ENCODE results near the gene CERS6.
"Not testable (repeated sequence)": the region's sequence is repeated elsewhere in the genome, so short reads cannot be mapped to it uniquely, and the experiment has no call there.

CERS6 gene

DNA sequence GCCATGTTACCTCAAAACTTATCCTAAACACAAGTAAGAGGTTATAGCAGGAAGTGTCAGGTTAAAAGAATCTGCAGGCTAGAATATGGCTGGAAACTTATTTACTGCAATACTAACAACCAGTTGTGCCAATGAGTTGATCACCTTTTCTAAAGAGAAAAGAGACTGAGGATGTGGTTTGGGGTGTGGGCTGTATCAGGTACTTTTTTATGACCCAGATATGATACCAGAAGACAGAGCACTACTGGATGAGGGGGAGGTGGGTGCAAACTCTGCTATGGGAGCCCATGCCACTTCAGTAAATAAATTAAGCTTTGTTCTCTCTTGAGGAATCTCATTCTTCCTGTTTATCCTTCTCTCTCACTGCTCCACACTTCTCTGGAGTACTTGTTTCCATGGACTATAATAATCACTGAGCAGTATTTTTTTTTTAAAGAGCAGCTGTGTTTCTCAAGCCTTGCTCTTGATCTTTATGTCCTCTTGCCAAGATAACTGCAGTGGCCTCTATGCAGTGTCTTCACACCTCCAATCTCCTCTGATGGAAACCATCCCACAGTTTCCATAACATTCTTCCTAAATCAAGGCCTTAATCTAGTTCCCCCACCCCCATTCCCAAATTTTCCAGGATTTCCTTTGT is 295.1 kb downstream of the CERS6 start:
- FAIRE-seq (peak; percentile 61), DNase-seq (ENCODE audit: insufficient read length, low spot score) (no peak)

DNA sequence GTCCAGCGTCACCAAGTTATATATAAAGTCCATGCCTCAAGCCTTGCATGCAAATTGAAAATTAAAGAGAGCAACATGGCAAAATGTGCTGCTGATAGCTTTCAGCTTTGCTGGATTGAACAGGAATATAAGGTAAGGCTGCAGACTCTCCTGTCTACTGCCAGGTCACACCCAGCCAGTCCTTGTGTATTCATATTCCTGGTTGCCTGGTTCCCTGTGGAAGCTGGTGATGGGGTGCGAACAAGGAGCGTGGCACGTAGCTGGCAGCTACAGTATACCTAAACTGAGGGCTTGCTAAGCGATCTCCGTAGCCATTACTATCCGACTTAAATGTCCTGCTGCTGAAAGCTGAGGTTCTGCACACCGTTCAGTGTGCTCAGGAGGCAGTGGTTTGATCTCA is 296.3 kb downstream of the CERS6 start:
- no peak for DNase-seq (ENCODE audit: insufficient read length, low spot score)
- FAIRE-seq: no peak

DNA sequence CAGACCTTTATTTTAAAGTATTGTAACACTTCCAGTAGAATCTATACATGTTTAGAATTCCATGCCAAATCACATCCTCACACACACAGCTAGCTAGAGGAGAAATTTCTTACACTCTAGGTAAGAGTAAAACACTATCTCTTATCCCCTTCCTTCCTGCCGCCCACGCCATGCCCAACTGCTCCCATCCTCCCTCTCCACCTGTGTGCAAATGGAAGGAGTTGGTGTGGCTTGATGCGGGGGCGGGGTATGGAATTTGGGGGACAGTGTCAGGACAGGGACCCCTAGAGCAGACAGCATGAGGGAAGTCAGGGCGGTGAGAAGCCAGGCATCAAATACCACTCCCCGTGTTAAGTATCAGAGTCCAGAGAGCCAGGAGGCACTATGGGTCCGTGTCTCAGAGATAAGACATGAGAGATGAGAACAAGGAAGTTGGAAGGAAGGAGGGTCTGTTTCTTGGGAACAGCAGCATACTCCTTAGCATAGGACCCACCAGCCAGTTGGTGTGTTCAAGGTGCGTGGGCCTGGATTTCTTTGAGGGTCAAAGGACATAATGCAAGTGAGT is 297.8 kb downstream of the CERS6 start:
- FAIRE-seq (no peak), DNase-seq (ENCODE audit: insufficient read length, low spot score) (no peak)

DNA sequence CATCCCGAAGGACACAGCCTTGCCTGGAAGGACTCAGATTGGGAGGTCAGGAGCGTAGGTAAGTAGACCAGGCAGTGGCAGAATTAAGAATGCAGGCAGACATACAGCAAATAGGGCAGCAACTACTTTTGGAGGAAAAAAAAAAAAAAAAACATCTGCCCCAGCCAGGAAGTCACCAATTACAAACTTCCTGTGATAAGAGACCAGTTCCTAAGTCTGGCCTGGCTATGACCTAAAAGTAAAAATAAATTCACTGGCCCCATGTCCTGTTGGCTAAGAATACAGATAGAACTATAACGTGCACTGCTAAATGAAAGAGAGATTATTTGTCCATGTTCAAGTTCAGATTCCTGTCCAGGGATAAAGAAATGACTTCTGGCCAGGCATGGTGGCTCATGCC is 301.2 kb downstream of the CERS6 start:
- FAIRE-seq: no peak
- DNase-seq (ENCODE audit: insufficient read length, low spot score): no peak

DNA sequence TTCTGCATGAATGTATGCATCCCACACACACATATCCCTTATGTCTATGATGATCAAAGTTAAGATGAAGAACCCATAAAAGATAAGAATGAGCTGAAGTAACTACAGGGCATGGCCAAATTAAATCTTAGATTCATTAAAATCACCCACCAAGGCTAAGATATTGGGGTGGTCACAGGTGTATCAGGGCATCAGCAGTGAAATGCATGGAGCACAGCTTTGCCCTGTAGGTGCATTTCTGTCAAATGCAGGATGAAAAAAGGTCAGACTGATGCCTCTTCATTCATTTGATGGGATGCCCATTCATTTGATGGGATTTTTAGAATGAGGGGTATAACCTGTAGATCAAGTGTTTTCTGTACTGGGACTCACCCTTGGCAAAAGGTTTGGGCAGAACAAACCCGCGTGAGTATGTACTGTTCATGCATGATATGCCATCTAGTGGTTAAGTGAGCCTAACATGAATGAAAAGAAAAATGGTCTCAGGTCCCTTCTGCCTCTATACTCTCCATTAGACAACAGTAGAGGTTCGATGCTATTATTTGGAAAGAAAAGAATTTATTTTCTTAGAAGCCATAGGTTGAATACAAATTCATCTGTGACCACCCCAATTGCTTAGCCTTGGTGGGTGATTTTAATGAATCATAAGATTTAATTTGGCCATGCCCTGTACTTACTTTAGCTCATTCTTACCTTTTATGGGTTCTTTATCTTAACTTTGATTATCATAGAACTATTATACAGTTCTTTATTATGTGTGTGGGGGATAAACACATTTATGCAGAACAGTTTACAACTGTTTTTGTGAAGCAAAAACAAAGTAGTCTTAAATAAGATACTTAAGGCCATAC is 303.1 kb downstream of the CERS6 start:
- peak; percentile 66 for FAIRE-seq

DNA sequence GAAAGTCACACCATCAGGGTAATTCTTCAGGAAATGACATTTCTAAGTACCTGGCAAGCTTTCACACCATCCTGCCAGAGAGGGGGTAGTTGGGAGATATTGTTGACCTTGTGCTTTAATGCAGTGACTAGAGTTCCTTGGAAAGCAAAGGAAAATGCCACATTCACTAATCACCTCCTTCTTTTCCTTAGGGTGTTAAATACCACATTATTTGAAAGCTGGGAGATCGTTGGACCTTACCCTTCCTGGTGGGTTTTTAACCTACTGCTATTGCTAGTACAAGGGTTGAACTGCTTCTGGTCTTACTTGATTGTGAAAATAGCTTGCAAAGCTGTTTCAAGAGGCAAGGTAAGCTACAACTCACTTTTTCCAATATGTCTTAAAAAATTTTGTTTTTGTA is 309.3 kb downstream of the CERS6 start:
- no peak for DNase-seq (ENCODE audit: insufficient read length, low spot score)

More for the DNA sequence above, 303.1 kb downstream of the CERS6 start:
- peak; percentile 36 for DNase-seq (ENCODE audit: insufficient read length, low spot score)

DNA sequence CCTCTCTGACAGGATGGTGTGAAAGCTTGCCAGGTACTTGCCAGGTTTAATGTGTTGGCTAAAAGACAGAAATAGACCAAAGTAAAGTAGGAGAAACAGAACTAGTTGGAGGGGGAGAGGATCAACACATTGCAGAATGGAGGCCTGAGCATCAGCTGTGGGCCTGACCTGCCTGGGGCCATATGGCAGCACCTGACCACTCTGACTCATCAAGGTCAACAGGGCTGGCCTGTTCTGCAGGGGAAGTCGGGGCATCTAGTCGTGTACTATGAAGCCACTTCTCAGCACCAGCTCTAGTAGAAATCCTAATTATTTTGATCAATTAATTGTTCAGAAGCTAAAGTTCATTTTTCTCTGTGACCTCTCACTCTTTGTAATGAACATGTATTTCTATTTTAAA is 310.5 kb downstream of the CERS6 start:
- no peak for FAIRE-seq

More for the DNA sequence above, 309.3 kb downstream of the CERS6 start:
- no peak for FAIRE-seq

DNA sequence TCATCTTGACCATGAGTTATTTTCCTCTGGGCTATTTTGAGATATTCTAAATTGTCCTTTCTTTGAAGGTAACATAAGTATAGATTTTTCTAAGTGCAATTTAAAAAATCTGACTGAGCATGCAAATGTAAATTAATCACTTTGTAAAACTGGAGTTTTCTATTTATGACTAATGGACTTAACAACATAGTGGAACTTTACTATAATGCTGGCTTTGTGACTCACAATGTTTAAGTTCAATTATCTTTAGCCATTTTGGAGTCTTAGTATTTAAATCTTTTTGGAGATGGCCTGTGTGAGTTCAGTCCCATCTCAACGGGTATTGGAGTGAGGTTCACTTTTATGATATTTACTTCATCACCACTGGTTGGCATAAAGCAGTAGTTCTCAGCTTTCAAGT is 311.2 kb downstream of the CERS6 start:
- FAIRE-seq: no peak

More for the DNA sequence above, 310.5 kb downstream of the CERS6 start:
- no peak for DNase-seq (ENCODE audit: insufficient read length, low spot score)

DNA sequence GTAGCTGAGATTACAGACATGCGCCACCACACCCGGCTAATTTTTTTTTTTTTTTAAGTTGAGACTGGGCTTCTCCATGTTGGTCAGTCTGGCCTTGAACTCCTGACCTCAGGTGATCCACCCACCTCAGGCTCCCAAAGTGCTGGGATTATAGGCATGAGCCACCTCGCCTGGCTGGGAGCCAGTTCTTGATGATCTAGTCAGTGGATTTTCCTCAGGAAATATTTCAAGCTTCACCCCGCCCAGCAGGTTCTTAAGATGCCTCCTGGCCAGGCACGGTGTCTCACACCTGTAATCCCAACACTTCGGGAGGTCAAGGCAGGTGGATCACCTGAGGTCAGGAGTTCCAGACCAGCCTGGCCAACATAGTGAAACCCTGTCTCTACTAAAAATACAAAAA is 312.3 kb downstream of the CERS6 start:
- not testable (repeated sequence) for DNase-seq (ENCODE audit: insufficient read length, low spot score); FAIRE-seq

More for the DNA sequence above, 311.2 kb downstream of the CERS6 start:
- no peak for DNase-seq (ENCODE audit: insufficient read length, low spot score)

DNA sequence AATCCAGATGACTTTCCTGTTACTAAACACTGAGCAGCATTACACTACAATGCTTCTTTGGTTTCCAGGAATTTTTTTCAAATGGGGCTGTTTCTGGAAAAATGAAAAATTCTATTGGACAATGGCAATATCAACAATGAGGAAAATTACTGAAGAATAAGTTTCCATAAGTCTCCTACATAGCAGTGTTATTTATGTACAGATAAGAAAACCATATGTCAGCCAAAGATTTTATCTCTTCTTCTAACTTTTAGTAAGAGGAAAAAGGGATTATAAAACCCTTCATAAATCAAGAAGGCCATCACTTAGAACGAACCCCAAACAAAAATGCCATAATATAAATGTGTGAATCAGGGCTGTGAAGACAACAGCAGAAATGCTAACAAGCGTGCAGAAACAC is 314.7 kb downstream of the CERS6 start:
- no peak for FAIRE-seq

DNA sequence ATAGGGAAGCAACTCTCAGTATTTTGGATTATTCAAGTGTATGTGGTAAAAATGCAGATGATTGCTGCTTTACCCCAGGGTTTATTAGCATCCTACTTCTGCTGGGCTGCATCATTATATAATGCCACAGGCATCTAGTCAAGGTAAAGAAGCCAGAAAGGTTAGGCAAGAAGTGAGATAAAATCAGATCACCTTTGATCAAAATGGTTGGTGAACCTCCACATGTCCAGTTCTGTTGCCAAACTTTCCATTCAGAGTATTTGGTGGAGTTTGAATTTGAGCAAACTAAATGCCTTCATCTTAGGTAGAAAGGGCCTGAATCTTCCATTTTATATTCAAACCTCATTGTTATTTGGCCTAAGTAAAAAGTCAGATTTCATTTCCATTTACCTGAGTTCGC is 316.6 kb downstream of the CERS6 start:
- DNase-seq (ENCODE audit: insufficient read length, low spot score) (no peak), FAIRE-seq (peak; percentile 69)

More for the DNA sequence above, 314.7 kb downstream of the CERS6 start:
- DNase-seq (ENCODE audit: insufficient read length, low spot score): no peak

DNA sequence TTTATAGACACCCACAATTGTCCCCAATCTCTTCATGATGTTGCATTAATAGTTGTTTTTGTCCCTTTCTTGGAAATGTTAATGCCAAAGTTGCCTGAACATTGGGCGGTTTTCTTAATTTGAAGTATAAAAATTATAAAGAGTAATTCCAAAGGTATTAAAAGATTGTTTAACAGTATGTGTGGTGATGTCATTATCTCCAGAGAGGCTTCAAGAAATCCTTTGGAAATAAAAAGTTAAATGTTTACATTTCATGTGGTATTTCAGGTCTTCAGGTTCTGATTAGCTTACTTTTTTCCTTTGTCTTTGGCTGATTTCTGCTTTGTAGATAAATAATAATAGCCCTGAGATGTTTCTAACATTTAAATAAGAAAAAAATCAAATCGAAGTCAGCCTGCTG is 317.1 kb downstream of the CERS6 start:
- DNase-seq (ENCODE audit: insufficient read length, low spot score): no peak
- no peak for FAIRE-seq

DNA sequence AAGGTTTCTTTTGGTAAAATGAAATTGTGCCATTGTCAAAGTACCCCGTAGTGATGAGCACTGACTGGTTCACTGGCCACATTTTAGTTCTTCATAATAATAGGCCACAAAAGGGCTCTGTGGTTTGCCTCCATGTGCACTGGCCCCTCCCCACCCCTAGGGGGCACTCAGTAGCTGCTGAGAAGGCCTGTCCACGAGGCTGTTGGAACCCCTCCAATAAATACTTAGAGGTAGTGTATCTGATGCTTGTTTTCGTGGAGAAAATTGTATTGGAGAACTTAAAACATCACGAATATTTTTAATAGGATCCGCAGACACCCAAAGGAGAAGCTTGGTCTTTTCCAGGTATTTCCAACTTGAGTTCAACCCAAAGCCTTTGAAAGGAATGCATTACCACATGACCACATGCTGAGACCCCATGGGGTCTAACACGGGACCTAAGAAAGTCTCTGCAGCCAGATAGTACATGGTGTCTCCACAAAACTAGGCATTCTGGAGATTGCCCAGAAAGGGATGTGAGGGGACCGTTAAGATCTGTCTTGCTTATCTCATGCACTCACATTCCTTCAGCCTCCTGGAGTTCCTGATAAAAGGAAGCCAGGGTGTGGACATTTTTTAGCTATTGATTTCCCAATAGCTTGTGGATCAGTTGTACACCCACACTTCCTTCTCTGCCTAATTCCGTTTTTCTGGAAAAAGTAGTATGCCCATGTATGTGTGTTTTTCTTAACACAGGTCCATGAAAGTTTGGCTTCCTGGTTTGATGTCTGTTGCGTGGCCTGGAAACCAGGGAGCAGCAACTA is 317.8 kb downstream of the CERS6 start:
- DNase-seq (ENCODE audit: insufficient read length, low spot score): peak; percentile 6
- peak; percentile 78 for FAIRE-seq

DNA sequence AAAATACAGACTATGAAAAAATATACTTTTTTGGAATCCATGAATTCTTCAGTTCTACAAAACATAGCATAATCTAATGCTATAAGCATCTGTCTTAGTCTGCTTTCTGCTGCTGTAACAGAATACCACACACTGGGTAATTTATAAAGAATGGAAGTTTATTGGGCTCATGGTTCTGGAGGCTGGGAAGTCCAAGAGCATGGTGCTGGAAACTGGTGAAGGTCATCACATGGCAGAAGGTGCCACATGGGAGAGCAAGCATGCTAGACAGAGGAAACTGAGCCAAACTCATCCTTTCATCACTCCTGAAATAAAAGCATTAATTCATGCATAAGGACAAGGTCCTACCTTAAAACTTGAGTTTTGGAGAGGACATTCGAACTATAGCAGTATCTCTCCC is 319.8 kb downstream of the CERS6 start:
- no peak for DNase-seq (ENCODE audit: insufficient read length, low spot score)
- no peak for FAIRE-seq

DNA sequence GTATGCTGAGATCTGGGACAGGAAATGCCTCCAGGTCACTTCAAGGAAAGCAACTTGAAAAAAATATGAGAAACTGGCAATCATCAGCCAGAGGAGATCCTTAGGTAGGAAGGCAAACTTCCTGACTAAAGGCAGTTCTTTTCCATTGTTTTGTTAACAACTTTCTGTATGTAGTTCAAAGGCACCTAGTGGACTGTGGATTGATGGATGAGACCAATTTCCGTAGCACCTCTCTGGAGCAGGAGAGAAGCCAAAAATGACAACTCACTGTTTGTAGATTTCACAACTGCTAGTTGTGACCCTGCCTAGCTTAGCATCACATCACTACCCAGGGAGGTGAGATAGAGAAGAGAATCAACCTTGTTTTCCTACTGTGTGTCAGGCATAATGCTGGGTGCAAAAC is 324.6 kb downstream of the CERS6 start:
- no peak for FAIRE-seq
- DNase-seq (ENCODE audit: insufficient read length, low spot score): no peak

DNA sequence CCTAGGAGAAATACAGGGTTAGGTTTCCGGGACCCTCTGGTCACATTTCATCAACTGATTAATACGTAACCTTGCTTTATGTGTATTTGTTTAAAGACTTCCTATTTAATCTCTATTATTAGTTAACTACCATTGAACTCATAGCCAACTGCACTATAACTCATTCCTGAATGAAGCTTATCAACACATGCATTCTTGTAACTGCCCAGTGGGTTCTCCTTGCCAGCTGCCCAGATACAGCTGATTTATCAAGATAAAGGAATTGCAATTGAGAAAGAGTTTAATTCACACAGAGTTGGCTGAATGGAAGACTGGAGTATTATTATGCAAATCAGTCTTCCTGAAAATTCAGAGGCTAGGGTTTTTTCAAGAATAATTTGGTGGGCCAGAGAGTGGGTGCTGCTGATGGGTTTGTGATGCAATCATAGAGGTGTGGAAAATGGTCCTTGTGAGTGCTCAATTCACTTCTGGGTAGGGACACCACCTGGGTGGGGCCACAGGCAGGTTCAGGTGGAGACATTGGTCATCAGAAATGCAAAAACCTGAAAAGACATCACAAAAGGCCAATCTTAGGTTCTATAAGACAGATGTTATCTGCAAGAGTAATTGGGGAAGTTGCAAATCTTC is 325.2 kb downstream of the CERS6 start:
- no peak for FAIRE-seq
- DNase-seq (ENCODE audit: insufficient read length, low spot score): no peak

DNA sequence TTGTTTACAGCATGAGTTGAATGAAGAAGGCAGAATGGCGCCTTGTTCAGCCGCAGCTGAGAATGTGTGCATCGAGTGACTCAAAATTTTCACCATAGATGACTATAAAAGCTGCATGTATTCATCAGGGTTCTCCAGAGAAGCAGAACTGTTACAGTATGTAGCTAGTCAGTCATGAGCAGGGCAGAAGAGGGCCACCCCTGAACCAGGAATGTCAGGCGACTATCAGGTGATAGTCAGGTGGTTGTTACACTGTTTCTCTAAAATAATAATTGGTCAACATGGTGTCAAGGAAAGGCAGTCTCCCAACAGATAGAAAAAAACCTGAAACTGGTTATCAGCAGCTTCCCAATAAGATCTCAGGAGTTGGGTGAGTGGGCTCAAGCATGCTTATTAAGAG is 326.2 kb downstream of the CERS6 start:
- no peak for DNase-seq (ENCODE audit: insufficient read length, low spot score)
- no peak for FAIRE-seq

DNA sequence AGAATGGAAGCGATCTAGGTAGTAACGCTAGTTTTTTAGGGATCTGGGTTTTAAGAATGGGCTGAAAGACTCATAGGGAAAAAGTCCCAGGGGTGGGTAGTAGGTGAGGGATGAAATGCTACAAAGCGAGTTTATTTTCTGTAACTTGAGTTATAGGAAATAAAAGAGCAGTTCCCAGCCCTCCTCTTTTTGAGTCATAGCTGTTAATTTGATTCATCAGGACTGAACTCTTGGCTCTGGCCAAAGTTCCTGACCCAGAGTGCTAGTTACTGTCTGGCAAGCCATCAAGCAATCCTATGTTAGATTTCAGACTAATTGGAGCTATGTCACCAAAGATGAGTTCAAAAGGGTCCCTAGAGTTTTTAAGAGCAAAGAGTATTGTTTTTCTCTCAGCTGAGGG is 328.9 kb downstream of the CERS6 start:
- DNase-seq (ENCODE audit: insufficient read length, low spot score): no peak
- FAIRE-seq: no peak

DNA sequence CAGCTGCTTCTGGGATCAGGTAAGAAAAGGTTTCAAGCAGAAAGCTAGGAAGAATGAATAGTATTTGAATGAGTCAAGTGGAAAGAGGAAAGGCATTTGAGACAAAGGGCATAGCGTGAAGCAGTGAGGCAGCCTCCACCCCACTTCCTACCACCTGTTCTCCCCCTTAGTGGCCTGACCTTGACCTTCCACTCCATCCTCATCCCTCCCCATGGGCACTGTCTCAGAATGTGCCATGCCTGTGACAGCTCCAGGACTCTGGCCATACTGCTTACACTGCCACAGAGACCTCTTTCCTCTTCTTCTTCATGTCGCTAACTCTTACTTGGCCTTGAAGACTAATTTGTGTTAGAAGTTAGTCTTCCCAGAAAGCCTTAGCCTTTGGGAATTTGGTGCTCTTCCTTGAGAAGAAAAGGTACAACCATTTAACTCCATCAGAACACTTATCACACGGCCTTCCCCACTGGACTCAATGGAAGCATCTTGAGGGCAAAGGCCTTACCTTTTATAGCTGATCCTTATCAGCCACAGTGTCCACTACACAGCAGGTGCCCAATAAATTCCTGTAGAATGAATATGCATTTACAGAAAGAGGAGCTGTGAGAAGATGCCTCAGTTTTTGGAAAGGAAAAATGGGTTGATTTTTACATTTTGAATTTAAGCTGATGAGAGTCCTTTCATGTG is 331.2 kb downstream of the CERS6 start:
- FAIRE-seq (no peak), DNase-seq (ENCODE audit: insufficient read length, low spot score) (no peak)

DNA sequence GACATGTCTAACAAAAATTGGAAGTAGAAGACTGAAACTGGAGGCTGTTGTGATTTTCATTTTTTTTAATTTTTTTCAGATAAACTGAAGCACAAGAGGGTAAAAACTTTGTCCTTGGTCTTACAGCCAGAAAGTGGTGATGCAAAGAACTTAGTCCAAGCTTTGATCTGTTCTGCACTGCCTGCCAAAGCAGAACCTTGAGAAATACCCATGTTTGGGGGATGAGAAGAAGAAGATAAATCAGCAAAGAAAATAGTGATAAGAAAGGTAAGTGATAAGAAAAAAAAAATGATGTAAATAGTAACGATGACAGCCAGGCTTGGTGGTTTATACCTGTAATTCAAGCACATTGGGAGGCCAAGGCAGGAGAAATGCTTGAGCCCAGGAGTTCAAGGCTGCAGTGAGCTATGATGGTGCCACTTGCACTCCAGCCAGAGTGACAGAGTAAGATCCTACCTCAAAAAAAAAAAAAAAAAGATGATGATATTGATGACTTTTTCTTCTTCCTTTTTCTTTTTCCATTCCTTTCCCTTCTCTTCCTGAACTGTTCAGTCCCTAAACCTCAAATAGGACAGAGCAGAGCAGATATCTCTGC is 331.8 kb downstream of the CERS6 start:
- no peak for FAIRE-seq

More for the DNA sequence above, 331.8 kb downstream of the CERS6 start:
- DNase-seq (ENCODE audit: insufficient read length, low spot score): no peak

All from GM19239 (cell line).